ENCODE results near the gene PLEKHB2.

GRCh38 chr2:131104487-131105155 is 515 bp upstream of the PLEKHB2 start:
- TF ChIP-seq CTCF (IDR thresholded peaks at IDR 0.05) (no peak), POLR2A (IDR thresholded peaks at IDR 0.05) (no peak)

Data from testis (tissue), 2 donors.